ENCODE data around the gene SMIM1. TPM values are rescaled to one million over a fixed set of nuclear protein-coding genes. Genes with fewer than 3 reads are reported as not detected.

The SMIM1 gene
- total RNA-seq, 1 experiment from 2014 or later: 5.5 TPM

GRCh38 chr1:3772027-3772714, 378 bp upstream of the SMIM1 start (continued):
- TF ChIP-seq POLR2A (IDR thresholded peaks at IDR 0.05; ENCODE audit: borderline replicate concordance, extremely low read depth, insufficient read depth, insufficient read length) (no peak), TCF7L2 (IDR thresholded peaks at IDR 0.05; ENCODE audit: borderline replicate concordance, extremely low read depth, insufficient read depth, insufficient read length) (no peak), EGR1 (IDR thresholded peaks at IDR 0.05; ENCODE audit: low read depth) (no peak), MAX (IDR thresholded peaks at IDR 0.05) (peak; percentile 78), CTCF (IDR thresholded peaks at IDR 0.05 in 2 of 3, conservative IDR thresholded peaks at IDR 0.05 in 1 of 3; ENCODE audit: borderline replicate concordance in 1 of 3, insufficient read depth in 1 of 3, low read depth in 2 of 3, low read length in 2 of 3) (no peak), SIN3A (IDR thresholded peaks at IDR 0.05; ENCODE audit: low read depth) (no peak), CEBPB (IDR thresholded peaks at IDR 0.05; ENCODE audit: low read depth) (no peak), CBX3 (IDR thresholded peaks at IDR 0.05; ENCODE audit: low read depth) (no peak), EZH2phosphoT487 (IDR thresholded peaks at IDR 0.05; ENCODE audit: borderline replicate concordance) (no peak), ZFX (IDR thresholded peaks at IDR 0.05) (peak; percentile 45; the same call in 1 of the 2 replicates), RAD21 (IDR thresholded peaks at IDR 0.05; ENCODE audit: low read depth) (no peak), POLR2AphosphoS5 (IDR thresholded peaks at IDR 0.05; ENCODE audit: low read depth, low read length) (peak; percentile 64), ATF3 (IDR thresholded peaks at IDR 0.05) (no peak)
